Skeletal muscle satellite cell (primary cell): ENCODE data around the gene SLC25A43.

ENCODE experiments used
- H3K27me3 ChIP-seq: 2 replicates; pipeline ENCODE4 v1.7.0; 2013; ENCODE audit warnings: low read length; ENCODE audit not compliant: control insufficient read depth, insufficient read depth
- H3K36me3 ChIP-seq: 2 replicates; pipeline ENCODE4 v1.7.0; 2013; ENCODE audit warnings: mild to moderate bottlenecking, control low read depth, low read length; ENCODE audit not compliant: insufficient read depth
- H3K4me1 ChIP-seq: 2 replicates; pipeline ENCODE4 v1.7.0; 2013; ENCODE audit warnings: low read length; ENCODE audit not compliant: control insufficient read depth, insufficient read depth
- H3K4me2 ChIP-seq: 2 replicates; pipeline ENCODE4 v1.7.0; 2013; ENCODE audit warnings: mild to moderate bottlenecking, low read length
- H3K4me3 ChIP-seq: 2 replicates; pipeline ENCODE4 v1.7.0; 2013; ENCODE audit warnings: low read length
- H3K9ac ChIP-seq: 2 replicates; pipeline ENCODE4 v1.7.0; 2013; ENCODE audit warnings: mild to moderate bottlenecking, low read depth, low read length, moderate library complexity
- H3K9me3 ChIP-seq: replicated peaks from 2 replicates; pipeline ENCODE4 v1.7.0; 2013; ENCODE audit warnings: mild to moderate bottlenecking, control low read depth, low read length

Gene SLC25A43

GRCh38 chrX:119468551-119469312 is 69.6 kb downstream of the SLC25A43 start:
- Histone ChIP-seq H3K36me3 (peaks cover 17% of the 10 kb centered on the region), H3K27me3 (no peaks in the 10 kb centered on the region), H3K4me2 (peak overlapping the region; percentile 86), H3K4me3 (peak overlapping the region; percentile 96), H3K9me3 (no peaks in the 10 kb centered on the region), H3K4me1 (peaks cover 5% of the 10 kb centered on the region), H3K9ac (peak overlapping the region; percentile 96)

GRCh38 chrX:119469313-119469635 is 70.1 kb downstream of the SLC25A43 start:
- Histone ChIP-seq H3K36me3 (peaks cover 17% of the 10 kb centered on the region), H3K4me1 (peaks cover 5% of the 10 kb centered on the region), H3K4me2 (peak overlapping the region; percentile 86), H3K9ac (peak overlapping the region; percentile 96), H3K27me3 (no peaks in the 10 kb centered on the region), H3K9me3 (no peaks in the 10 kb centered on the region), H3K4me3 (peak overlapping the region; percentile 96)

DNA sequence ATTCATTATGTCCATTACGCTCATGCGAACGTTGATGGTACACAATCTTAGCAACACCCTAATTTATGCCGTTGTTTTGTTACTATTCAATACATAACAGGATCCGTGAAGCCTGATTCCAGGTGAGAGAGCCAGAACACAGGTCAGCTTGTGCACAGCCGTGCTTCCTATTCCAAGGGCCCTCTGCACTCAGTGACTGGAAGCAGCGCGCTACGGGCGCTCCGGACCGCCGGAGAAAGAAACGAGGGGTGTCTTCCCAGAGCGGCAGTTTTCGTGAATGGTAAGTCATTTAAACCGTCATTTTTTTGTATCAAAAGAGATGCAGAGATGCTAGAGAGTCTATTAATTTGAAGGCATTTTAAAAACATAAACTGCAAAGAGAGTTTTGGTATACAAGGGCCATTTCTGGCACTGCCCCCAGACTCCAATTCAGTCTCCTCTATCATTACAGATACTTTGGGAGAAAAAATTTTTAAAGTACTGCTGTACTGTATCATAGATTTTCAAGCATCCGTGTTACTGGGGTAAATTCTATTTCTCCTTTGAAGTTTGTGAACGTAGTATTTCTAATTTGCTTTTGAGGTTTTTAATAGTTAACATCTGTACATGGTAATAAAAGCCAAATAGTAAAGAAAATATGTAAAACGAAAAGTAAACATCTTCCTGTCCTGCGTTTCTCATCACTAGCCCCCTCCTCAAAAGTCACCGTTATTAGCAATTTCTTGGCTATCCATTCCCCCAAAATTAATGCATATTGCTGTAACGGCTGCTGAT is 75.7 kb downstream of the SLC25A43 start:
- no peak overlapping the region for H3K9ac ChIP-seq
- no peak overlapping the region for H3K4me3 ChIP-seq
- peaks cover 11% of the 10 kb centered on the region for H3K36me3 ChIP-seq
- H3K4me1 ChIP-seq, result peaks cover 5% of the 10 kb centered on the region
- no peaks in the 10 kb centered on the region for H3K27me3 ChIP-seq
- peak overlapping the region; percentile 13 for H3K4me2 ChIP-seq
- H3K9me3 ChIP-seq, result no peaks in the 10 kb centered on the region

DNA sequence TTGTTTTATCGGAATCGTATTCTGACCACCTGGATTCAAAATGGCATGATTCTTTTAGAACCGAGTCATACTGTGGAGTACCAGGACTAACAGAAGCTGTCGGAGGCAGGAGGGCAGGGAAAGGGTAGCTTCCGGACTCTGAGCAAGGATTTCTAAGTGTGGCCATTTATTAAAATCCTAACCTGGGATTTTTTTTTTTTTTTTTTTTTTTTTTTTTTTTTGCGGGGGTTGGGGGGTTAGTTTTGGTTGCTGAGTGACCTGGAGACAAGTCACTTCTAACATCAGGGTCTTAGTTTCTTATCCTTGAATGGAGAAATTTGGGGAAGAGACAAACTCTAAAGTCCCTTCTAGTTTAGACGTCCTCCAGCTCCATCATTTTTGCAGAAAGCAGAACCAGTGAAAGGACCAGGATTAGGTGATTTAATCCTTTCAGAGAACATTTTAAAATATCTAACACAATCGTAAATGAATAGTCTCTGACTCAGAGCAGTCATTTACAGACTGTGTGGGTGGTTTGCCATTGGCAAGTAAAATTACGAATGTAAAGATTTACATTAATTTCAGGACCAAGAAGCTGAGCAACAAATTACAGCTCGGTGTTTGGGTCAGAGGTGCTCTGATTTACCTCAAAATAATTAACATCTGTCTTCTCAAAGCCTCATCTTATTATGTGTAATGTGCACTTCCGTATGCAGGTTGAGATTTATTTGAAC is 76.4 kb downstream of the SLC25A43 start:
- no peaks in the 10 kb centered on the region for H3K9me3 ChIP-seq
- H3K9ac ChIP-seq, result no peak overlapping the region

GRCh38 chrX:119477812-119478232 is 78.7 kb downstream of the SLC25A43 start:
- H3K9ac ChIP-seq, result no peak overlapping the region
- no peaks in the 10 kb centered on the region for H3K9me3 ChIP-seq
- H3K4me1 ChIP-seq, result peaks cover 5% of the 10 kb centered on the region
- H3K27me3 ChIP-seq, result no peaks in the 10 kb centered on the region
- no peak overlapping the region for H3K4me3 ChIP-seq
- H3K4me2 ChIP-seq, result peak overlapping the region; percentile 15
- H3K36me3 ChIP-seq, result no peaks in the 10 kb centered on the region

More for the DNA sequence above, 76.4 kb downstream of the SLC25A43 start:
- Histone ChIP-seq H3K4me1 (peaks cover 5% of the 10 kb centered on the region), H3K4me3 (no peak overlapping the region), H3K27me3 (no peaks in the 10 kb centered on the region), H3K4me2 (peak overlapping the region; percentile 13), H3K36me3 (peaks cover 3% of the 10 kb centered on the region)

GRCh38 chrX:119478504-119478903 is 79.4 kb downstream of the SLC25A43 start:
- no peak overlapping the region for H3K9ac ChIP-seq
- H3K9me3 ChIP-seq, result no peaks in the 10 kb centered on the region
- H3K36me3 ChIP-seq, result no peaks in the 10 kb centered on the region
- H3K4me1 ChIP-seq, result peaks cover 5% of the 10 kb centered on the region
- no peak overlapping the region for H3K4me2 ChIP-seq
- H3K4me3 ChIP-seq, result no peak overlapping the region
- no peaks in the 10 kb centered on the region for H3K27me3 ChIP-seq

DNA sequence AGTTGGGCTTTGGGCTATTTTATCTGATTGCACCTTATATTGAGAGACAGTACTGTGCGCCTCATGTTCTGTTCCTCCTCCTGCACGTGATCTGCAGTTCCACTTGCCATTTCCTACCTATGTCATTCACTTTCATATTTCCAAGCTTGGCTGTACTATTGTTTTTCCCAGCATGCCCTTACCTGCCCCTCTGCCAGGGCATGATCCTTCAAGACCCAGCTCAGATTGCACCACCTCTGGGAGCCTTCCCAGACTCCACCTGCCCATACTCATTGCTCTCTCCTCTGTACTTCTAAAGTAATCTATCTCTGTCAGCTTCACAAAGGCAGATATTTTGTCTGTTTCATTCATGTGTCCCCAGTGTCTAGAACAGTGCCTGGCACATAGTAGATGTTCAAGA is 80.7 kb downstream of the SLC25A43 start:
- H3K36me3 ChIP-seq, result no peaks in the 10 kb centered on the region
- H3K4me2 ChIP-seq, result no peak overlapping the region
- peaks cover 5% of the 10 kb centered on the region for H3K4me1 ChIP-seq
- H3K4me3 ChIP-seq, result no peak overlapping the region
- no peaks in the 10 kb centered on the region for H3K9me3 ChIP-seq
- no peak overlapping the region for H3K9ac ChIP-seq
- no peaks in the 10 kb centered on the region for H3K27me3 ChIP-seq

GRCh38 chrX:119481323-119481801 is 82.2 kb downstream of the SLC25A43 start:
- Histone ChIP-seq H3K9ac (no peak overlapping the region), H3K4me2 (no peak overlapping the region), H3K4me3 (no peak overlapping the region), H3K4me1 (no peaks in the 10 kb centered on the region), H3K9me3 (no peaks in the 10 kb centered on the region), H3K36me3 (no peaks in the 10 kb centered on the region), H3K27me3 (no peaks in the 10 kb centered on the region)

GRCh38 chrX:119482041-119482440 is 82.9 kb downstream of the SLC25A43 start:
- Histone ChIP-seq H3K4me2 (peak overlapping the region; percentile 83), H3K27me3 (no peaks in the 10 kb centered on the region), H3K9me3 (no peaks in the 10 kb centered on the region), H3K9ac (peak overlapping the region; percentile 53), H3K36me3 (no peaks in the 10 kb centered on the region), H3K4me1 (no peaks in the 10 kb centered on the region), H3K4me3 (peak overlapping the region; percentile 67)

GRCh38 chrX:119482481-119483480 is 83.6 kb downstream of the SLC25A43 start:
- Histone ChIP-seq H3K4me2 (peak overlapping the region; percentile 83), H3K9ac (peak overlapping the region; percentile 53), H3K4me3 (peak overlapping the region; percentile 67), H3K9me3 (no peaks in the 10 kb centered on the region), H3K4me1 (no peaks in the 10 kb centered on the region), H3K36me3 (no peaks in the 10 kb centered on the region), H3K27me3 (no peaks in the 10 kb centered on the region)
